Ishikawa (cell line): ENCODE data around the gene IDI2.

ENCODE experiments used
- FOXM1 ChIP-seq: IDR thresholded peaks from 2 replicates; pipeline ENCODE4 v1.6.1; 2012; ENCODE audit warnings: low read depth, borderline replicate concordance
- RAD21 ChIP-seq: IDR thresholded peaks from 2 replicates; pipeline ENCODE4 v1.6.1; 2012; ENCODE audit warnings: low read depth
- TAF1 ChIP-seq: IDR thresholded peaks from 2 replicates; pipeline ENCODE4 v1.6.1; 2012; ENCODE audit warnings: low read depth, mild to moderate bottlenecking
- TEAD4 ChIP-seq: IDR thresholded peaks from 2 replicates; pipeline ENCODE4 v1.6.1; 2012
- TF ChIP-seq, protein P1 (sequence below): IDR thresholded peaks from 2 replicates; pipeline ENCODE4 v1.6.1; 2012
- TF ChIP-seq, protein P2 (sequence below): IDR thresholded peaks from 2 replicates; pipeline ENCODE4 v1.6.1; 2012; ENCODE audit warnings: low read depth, mild to moderate bottlenecking

GRCh38 chr10:1057106-1057657, 31.5 kb upstream of the IDI2 start:
- TF ChIP-seq TAF1 = no peak
- TF ChIP-seq TEAD4 = no peak
- TF ChIP-seq RAD21 = no peak
- TF ChIP-seq, protein P1, sequence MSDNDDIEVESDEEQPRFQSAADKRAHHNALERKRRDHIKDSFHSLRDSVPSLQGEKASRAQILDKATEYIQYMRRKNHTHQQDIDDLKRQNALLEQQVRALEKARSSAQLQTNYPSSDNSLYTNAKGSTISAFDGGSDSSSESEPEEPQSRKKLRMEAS = no peak
- TF ChIP-seq FOXM1 = no peak
- TF ChIP-seq, protein P2, sequence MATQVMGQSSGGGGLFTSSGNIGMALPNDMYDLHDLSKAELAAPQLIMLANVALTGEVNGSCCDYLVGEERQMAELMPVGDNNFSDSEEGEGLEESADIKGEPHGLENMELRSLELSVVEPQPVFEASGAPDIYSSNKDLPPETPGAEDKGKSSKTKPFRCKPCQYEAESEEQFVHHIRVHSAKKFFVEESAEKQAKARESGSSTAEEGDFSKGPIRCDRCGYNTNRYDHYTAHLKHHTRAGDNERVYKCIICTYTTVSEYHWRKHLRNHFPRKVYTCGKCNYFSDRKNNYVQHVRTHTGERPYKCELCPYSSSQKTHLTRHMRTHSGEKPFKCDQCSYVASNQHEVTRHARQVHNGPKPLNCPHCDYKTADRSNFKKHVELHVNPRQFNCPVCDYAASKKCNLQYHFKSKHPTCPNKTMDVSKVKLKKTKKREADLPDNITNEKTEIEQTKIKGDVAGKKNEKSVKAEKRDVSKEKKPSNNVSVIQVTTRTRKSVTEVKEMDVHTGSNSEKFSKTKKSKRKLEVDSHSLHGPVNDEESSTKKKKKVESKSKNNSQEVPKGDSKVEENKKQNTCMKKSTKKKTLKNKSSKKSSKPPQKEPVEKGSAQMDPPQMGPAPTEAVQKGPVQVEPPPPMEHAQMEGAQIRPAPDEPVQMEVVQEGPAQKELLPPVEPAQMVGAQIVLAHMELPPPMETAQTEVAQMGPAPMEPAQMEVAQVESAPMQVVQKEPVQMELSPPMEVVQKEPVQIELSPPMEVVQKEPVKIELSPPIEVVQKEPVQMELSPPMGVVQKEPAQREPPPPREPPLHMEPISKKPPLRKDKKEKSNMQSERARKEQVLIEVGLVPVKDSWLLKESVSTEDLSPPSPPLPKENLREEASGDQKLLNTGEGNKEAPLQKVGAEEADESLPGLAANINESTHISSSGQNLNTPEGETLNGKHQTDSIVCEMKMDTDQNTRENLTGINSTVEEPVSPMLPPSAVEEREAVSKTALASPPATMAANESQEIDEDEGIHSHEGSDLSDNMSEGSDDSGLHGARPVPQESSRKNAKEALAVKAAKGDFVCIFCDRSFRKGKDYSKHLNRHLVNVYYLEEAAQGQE = no peak
